ENCODE data around the gene AADACL4. TPM values are rescaled to one million over a fixed set of nuclear protein-coding genes. Genes with fewer than 3 reads are reported as not detected.
"Not testable (repeated sequence)": the region's sequence is repeated elsewhere in the genome, so short reads cannot be mapped to it uniquely, and the experiment has no call there.

AADACL4 gene
- polyA plus RNA-seq, 6 donors from 2014 or later = not detected

DNA sequence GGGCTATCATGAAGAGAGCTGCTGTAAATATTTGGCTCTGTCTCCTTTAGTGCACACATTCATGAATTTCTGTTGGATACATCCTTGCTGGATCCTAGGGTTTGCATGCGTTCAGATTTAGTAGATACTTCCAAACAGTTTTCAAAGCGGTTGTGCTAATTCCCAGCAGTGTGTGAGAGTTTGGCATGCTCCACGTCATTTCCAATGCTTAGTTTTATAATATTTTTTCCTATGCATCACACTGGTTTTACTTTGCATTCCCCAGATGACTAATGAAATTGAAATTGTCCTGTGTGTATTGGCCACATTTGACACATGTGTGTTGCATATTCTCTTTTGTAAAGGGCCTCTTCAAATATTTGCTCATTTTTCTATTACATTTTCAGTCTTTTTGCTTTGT is 53.5 kb downstream of the AADACL4 start:
- Mint-ChIP-seq H3K9me3 (peaks cover 0 to 16% (median 4%) of the 10 kb centered on the region in 7 donors), H3K4me3 (no peak overlapping the region), H3K36me3 (no peaks in the 10 kb centered on the region), H3K4me1 (no peaks in the 10 kb centered on the region), H3K27ac (no peak overlapping the region), H3K27me3 (peaks cover 11 to 34% (median 32%) of the 10 kb centered on the region in 3 donors)
- ATAC-seq (ENCODE audit: low read depth in 2 of 2) (no peak), DNase-seq (no peak)

DNA sequence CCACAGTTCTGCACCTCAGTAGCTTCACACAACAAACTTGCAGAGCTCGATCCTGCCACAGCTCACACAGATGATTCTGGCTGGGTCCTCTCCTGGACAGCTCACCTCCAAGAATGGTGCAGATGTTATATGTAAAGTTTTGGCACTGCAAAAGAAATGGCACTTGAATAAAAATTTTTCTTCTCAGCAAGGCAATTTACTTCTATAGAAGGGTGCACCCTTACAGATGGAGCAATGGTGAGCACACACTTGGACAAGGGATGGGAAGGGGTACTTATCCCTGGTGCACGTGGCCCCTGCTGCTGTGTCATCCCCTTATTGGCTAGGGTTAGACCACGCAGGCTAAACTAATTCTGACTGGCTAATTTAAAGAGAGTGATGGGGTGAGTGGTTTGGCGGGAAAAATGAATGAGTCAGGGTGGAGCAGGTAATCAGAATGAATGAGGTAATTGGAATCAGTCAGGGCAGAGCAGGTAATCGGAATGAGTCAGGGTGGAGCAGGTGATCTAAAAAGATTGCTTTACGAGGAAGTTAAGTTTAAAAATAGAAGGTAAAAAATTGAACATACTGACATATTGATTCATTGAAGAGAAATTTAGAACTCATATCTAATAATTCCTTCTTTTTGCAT is 60.1 kb downstream of the AADACL4 start:
- Mint-ChIP-seq H3K4me3 (no peak overlapping the region), H3K27me3 (peaks cover 15 to 29% (median 22%) of the 10 kb centered on the region in 3 donors), H3K4me1 (no peaks in the 10 kb centered on the region), H3K36me3 (peaks cover 0 to 8% of the 10 kb centered on the region in 2 donors), H3K9me3 (peaks cover 12 to 42% (median 21%) of the 10 kb centered on the region in 7 donors), H3K27ac (no peak overlapping the region)
- DNase-seq (no peak), ATAC-seq (ENCODE audit: low read depth in 2 of 2) (no peak)

DNA sequence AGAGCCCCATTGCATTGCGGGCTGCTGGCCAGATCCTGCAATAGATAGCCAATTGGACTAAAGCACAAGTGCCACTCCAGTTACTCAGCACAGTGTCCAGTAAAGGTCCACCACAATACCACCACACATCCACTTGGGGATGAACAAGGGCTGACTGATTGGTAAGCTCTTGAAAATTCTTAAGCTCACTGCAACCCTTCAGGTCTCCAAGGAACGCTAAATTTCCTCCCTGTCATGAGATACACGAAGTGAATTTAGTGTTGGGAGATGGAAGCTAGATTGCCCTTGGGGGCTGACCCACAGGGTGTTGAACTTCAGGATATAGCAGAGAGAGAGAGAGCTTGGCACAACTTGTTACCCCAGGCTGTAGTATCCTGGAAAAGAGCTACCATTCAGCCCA is 62.2 kb downstream of the AADACL4 start:
- Mint-ChIP-seq H3K27me3 (peaks cover 10 to 20% (median 17%) of the 10 kb centered on the region in 3 donors), H3K27ac (no peak overlapping the region)
- ATAC-seq (ENCODE audit: low read depth in 2 of 2) = no peak

DNA sequence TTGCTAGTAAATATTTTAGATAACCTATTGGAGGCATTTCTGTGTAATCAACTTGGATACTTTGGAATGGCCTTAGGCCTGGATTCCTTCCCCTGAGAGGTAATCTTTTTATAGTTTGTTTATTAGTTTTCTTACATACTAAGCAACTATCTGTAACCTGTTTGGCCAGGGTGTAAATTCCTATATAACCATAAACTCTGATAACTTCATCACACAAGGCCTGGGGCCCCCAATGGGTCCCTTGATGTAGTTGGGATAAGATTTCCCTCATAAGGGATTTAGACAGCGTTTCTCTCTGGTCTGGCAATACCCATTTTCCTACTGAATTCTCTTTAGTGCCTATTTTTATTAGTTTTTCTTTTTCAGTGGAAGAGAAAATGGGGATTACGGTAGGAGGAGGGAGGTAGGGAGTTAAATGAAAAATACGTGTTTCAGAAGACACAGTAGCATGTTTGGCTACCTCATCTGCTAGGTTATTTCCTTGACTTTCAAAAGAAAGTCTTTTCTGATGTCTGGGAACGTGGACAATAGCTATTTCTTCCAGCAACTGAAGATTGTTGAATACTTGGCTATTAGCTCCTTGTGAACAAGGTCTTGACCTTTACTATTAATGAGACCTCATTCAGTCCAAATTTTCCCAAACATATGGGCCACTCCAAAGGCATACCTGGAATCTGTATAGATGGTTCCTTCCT is 64.7 kb downstream of the AADACL4 start:
- no peak for DNase-seq
- Mint-ChIP-seq H3K27me3 (peaks cover 11 to 29% (median 27%) of the 10 kb centered on the region in 3 donors), H3K36me3 (peaks cover 0 to 8% of the 10 kb centered on the region in 2 donors), H3K4me3 (no peak overlapping the region), H3K27ac (no peak overlapping the region), H3K4me1 (no peaks in the 10 kb centered on the region), H3K9me3 (peaks cover 5 to 17% (median 10%) of the 10 kb centered on the region in 7 donors)
- no peak for ATAC-seq (ENCODE audit: low read depth in 2 of 2)

More for the DNA sequence above, 62.2 kb downstream of the AADACL4 start:
- peaks cover 0 to 8% of the 10 kb centered on the region in 2 donors for H3K36me3 Mint-ChIP-seq
- H3K4me1 Mint-ChIP-seq = no peaks in the 10 kb centered on the region
- H3K9me3 Mint-ChIP-seq = peaks cover 12 to 34% (median 18%) of the 10 kb centered on the region in 7 donors
- no peak overlapping the region for H3K4me3 Mint-ChIP-seq
- no peak for DNase-seq

DNA sequence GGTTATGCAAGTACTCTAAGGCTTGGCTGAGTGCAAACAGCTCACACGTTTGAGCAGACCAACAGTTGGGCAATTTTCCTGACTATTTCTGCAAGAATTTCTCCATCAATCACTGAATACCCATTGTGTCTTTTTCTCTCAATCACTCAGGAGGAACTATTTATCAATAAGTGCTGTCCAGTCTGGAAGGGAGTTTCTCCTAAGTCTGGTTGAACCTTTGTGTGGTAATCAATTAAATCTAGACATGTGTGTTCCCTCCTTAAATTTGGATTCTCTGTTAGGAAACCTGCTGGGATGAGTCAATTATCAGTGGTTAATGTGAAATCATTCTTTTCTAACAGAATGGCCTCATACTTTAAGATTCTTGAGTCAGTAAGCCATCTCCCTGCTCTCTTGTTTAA is 65.2 kb downstream of the AADACL4 start:
- DNase-seq = no peak
- Mint-ChIP-seq H3K36me3 (peaks cover 0 to 3% of the 10 kb centered on the region in 2 donors), H3K4me1 (no peaks in the 10 kb centered on the region), H3K27ac (no peak overlapping the region), H3K9me3 (peaks cover 3 to 11% (median 8%) of the 10 kb centered on the region in 7 donors), H3K4me3 (no peak overlapping the region), H3K27me3 (peaks cover 12 to 34% (median 32%) of the 10 kb centered on the region in 3 donors)
- no peak for ATAC-seq (ENCODE audit: low read depth in 2 of 2)

GRCh38 chr1:12709696-12710095 is 65.8 kb downstream of the AADACL4 start:
- peaks cover 2 to 5% (median 4%) of the 10 kb centered on the region in 7 donors for H3K9me3 Mint-ChIP-seq
- H3K4me1 Mint-ChIP-seq = no peaks in the 10 kb centered on the region
- no peaks in the 10 kb centered on the region for H3K36me3 Mint-ChIP-seq
- no peak overlapping the region for H3K27ac Mint-ChIP-seq
- DNase-seq (no peak), ATAC-seq (ENCODE audit: low read depth in 2 of 2) (no peak)
- H3K4me3 Mint-ChIP-seq = no peak overlapping the region
- peaks cover 12 to 36% (median 33%) of the 10 kb centered on the region in 3 donors for H3K27me3 Mint-ChIP-seq

- ATAC-seq (ENCODE audit: low read depth in 2 of 2) (no peak), DNase-seq (no peak)
- Mint-ChIP-seq H3K9me3 (peaks cover 0 to 2% (median 0%) of the 10 kb centered on the region in 7 donors), H3K27me3 (peaks cover 8 to 41% (median 35%) of the 10 kb centered on the region in 3 donors), H3K36me3 (no peaks in the 10 kb centered on the region), H3K27ac (peak overlapping the region in 1 of 6 donors; percentile 6), H3K4me1 (no peaks in the 10 kb centered on the region), H3K4me3 (no peak overlapping the region)
Measured at GRCh38 chr1:12711536-12711935, 67.7 kb downstream of the AADACL4 start.

GRCh38 chr1:12712076-12712475 is 68.2 kb downstream of the AADACL4 start:
- no peaks in the 10 kb centered on the region for H3K4me1 Mint-ChIP-seq
- ATAC-seq (ENCODE audit: low read depth in 2 of 2) = no peak
- no peak overlapping the region for H3K27ac Mint-ChIP-seq
- no peaks in the 10 kb centered on the region for H3K36me3 Mint-ChIP-seq
- H3K9me3 Mint-ChIP-seq = peaks cover 0 to 2% (median 0%) of the 10 kb centered on the region in 7 donors
- H3K27me3 Mint-ChIP-seq = peaks cover 5 to 40% (median 34%) of the 10 kb centered on the region in 3 donors
- DNase-seq = no peak
- no peak overlapping the region for H3K4me3 Mint-ChIP-seq

GRCh38 chr1:12712929-12713328 is 69.0 kb downstream of the AADACL4 start:
- Mint-ChIP-seq H3K4me1 (no peaks in the 10 kb centered on the region), H3K36me3 (no peaks in the 10 kb centered on the region), H3K27me3 (peaks cover 4 to 48% (median 34%) of the 10 kb centered on the region in 3 donors), H3K27ac (no peak overlapping the region), H3K4me3 (no peak overlapping the region), H3K9me3 (no peaks in the 10 kb centered on the region)
- DNase-seq (no peak), ATAC-seq (ENCODE audit: low read depth in 2 of 2) (no peak)

- H3K27me3 Mint-ChIP-seq = peaks cover 4 to 48% (median 34%) of the 10 kb centered on the region in 3 donors
- not testable (repeated sequence) for H3K36me3 Mint-ChIP-seq; H3K4me3 Mint-ChIP-seq; DNase-seq; H3K27ac Mint-ChIP-seq; H3K4me1 Mint-ChIP-seq; ATAC-seq (ENCODE audit: low read depth in 2 of 2); H3K9me3 Mint-ChIP-seq
Measured at GRCh38 chr1:12713651-12714050, 69.8 kb downstream of the AADACL4 start.

- no peak for ATAC-seq (ENCODE audit: low read depth in 2 of 2)
- DNase-seq = no peak
- no peaks in the 10 kb centered on the region for H3K36me3 Mint-ChIP-seq
- peaks cover 4 to 48% (median 34%) of the 10 kb centered on the region in 3 donors for H3K27me3 Mint-ChIP-seq
- no peak overlapping the region for H3K4me3 Mint-ChIP-seq
- H3K4me1 Mint-ChIP-seq = no peaks in the 10 kb centered on the region
- H3K27ac Mint-ChIP-seq = no peak overlapping the region
- H3K9me3 Mint-ChIP-seq = no peaks in the 10 kb centered on the region
Measured at GRCh38 chr1:12714710-12715475, 71.0 kb downstream of the AADACL4 start.

DNA sequence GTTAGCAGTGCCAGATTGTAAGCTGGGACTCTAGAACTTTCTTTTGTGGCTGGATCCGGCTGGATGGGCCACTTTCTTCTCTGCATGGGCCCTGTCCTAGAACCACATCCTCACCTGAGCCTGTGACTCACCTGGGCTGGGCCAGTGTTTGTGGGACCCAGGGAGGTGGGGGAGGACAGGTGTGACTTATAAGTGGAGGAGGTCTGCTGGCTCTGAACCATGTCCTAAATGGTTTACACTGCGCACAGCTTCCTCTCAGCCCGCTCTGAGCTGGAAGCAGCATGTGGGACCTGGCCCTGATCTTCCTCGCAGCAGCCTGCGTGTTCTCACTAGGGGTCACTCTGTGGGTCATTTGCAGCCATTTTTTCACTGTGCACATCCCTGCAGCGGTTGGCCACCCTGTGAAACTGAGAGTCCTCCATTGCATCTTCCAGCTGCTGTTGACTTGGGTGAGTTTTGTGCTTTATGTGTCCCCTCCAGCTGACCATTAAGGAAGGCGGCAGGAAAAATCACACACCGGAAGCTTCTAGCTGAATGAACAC is 72.1 kb downstream of the AADACL4 start, which contains the start of gene AADACL3:
Gene AADACL3, plus strand, starts transcription at position 215 of the 542 bp plus-strand sequence. Its CDS starts 67 bp downstream, at position 282.
- no peak within 1 kb of the TSS for H3K4me3 Mint-ChIP-seq
- no peaks in the 10 kb centered on the region for H3K36me3 Mint-ChIP-seq
- no peak within 1 kb of the TSS for H3K27ac Mint-ChIP-seq
- H3K27me3 Mint-ChIP-seq = peaks cover 4 to 57% (median 32%) of the 10 kb centered on the region in 3 donors
- DNase-seq (no peak), ATAC-seq (ENCODE audit: low read depth in 2 of 2) (no peak)
- peaks cover 0 to 4% (median 0%) of the 10 kb centered on the region in 3 donors for H3K4me1 Mint-ChIP-seq
- peaks cover 0 to 2% (median 0%) of the 10 kb centered on the region in 7 donors for H3K9me3 Mint-ChIP-seq

Measured in naive B cell (primary cell).